ENCODE measurements around the gene UNC13C.

UNC13C gene

GRCh38 chr15:54046093-54046492, 67.9 kb downstream of the UNC13C start:
- no peak overlapping the region for H3K4me2 ChIP-seq (ENCODE audit: low read length)
- no peak overlapping the region for H3K27ac ChIP-seq (ENCODE audit: low read depth, low read length)
- no peaks in the 10 kb centered on the region for H3F3A ChIP-seq (ENCODE audit: control insufficient read depth, insufficient read depth)
- no peaks in the 10 kb centered on the region for H3K4me1 ChIP-seq (ENCODE audit: control insufficient read depth, low read length)
- H3K27me3 ChIP-seq (ENCODE audit: control insufficient read depth, low read length): no peaks in the 10 kb centered on the region
- H3K79me2 ChIP-seq (ENCODE audit: control insufficient read depth, low read length): no peaks in the 10 kb centered on the region
- TF ChIP-seq EZH2phosphoT487 (IDR thresholded peaks at IDR 0.05; ENCODE audit: borderline replicate concordance, low read length): no peak
- TF ChIP-seq, protein P1, sequence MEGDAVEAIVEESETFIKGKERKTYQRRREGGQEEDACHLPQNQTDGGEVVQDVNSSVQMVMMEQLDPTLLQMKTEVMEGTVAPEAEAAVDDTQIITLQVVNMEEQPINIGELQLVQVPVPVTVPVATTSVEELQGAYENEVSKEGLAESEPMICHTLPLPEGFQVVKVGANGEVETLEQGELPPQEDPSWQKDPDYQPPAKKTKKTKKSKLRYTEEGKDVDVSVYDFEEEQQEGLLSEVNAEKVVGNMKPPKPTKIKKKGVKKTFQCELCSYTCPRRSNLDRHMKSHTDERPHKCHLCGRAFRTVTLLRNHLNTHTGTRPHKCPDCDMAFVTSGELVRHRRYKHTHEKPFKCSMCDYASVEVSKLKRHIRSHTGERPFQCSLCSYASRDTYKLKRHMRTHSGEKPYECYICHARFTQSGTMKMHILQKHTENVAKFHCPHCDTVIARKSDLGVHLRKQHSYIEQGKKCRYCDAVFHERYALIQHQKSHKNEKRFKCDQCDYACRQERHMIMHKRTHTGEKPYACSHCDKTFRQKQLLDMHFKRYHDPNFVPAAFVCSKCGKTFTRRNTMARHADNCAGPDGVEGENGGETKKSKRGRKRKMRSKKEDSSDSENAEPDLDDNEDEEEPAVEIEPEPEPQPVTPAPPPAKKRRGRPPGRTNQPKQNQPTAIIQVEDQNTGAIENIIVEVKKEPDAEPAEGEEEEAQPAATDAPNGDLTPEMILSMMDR (IDR thresholded peaks at IDR 0.05; ENCODE audit: low read depth, low read length, poor library complexity, severe bottlenecking): no peak
- no peak overlapping the region for H3K4me3 ChIP-seq (ENCODE audit: low read length)
- H3K9me2 ChIP-seq (replicated peaks; ENCODE audit: control insufficient read depth, low read length): no peaks in the 10 kb centered on the region
- H3K9me3 ChIP-seq (ENCODE audit: control insufficient read depth, insufficient read depth, low read length): no peaks in the 10 kb centered on the region
- no peaks in the 10 kb centered on the region for H3K36me3 ChIP-seq (ENCODE audit: control insufficient read depth, low read length)
- H4K20me1 ChIP-seq (ENCODE audit: control insufficient read depth, insufficient read depth, low read depth, low read length): no peaks in the 10 kb centered on the region

- TF ChIP-seq, protein P1 (IDR thresholded peaks at IDR 0.05; ENCODE audit: low read depth, low read length, poor library complexity, severe bottlenecking): no peak
- TF ChIP-seq EZH2phosphoT487 (IDR thresholded peaks at IDR 0.05; ENCODE audit: borderline replicate concordance, low read length): no peak
- Histone ChIP-seq H3K79me2 (ENCODE audit: control insufficient read depth, low read length) (no peaks in the 10 kb centered on the region), H3F3A (ENCODE audit: control insufficient read depth, insufficient read depth) (no peaks in the 10 kb centered on the region), H3K4me1 (ENCODE audit: control insufficient read depth, low read length) (no peaks in the 10 kb centered on the region), H3K36me3 (ENCODE audit: control insufficient read depth, low read length) (no peaks in the 10 kb centered on the region), H4K20me1 (ENCODE audit: control insufficient read depth, insufficient read depth, low read depth, low read length) (no peaks in the 10 kb centered on the region), H3K27ac (ENCODE audit: low read depth, low read length) (no peak overlapping the region), H3K9me2 (replicated peaks; ENCODE audit: control insufficient read depth, low read length) (no peaks in the 10 kb centered on the region), H3K27me3 (ENCODE audit: control insufficient read depth, low read length) (no peaks in the 10 kb centered on the region), H3K9me3 (ENCODE audit: control insufficient read depth, insufficient read depth, low read length) (peaks cover 4% of the 10 kb centered on the region; the same call in 1 of the 2 replicates), H3K4me2 (ENCODE audit: low read length) (no peak overlapping the region), H3K4me3 (ENCODE audit: low read length) (no peak overlapping the region)
These were observed 86.1 kb downstream of the UNC13C start for GRCh38 chr15:54064365-54064764.

DNA sequence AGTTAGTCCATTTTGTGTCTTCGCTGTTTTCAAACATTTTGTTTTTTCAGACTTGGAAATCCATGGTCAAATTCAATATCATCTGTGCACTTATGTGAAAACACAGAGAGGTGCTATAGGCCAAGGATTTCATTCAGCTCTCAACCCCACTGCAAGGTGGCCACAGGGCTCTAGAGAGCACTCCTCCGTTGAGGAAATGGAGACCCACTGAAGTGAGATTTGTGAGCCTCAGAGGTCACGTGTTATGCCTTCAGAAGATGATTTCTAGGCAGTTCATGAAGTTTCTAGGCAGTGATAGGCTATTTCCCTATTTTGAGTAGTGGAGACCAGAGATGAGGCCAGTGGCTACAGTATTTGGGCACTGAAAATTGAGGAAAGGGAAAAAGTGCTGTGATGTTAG, 88.2 kb downstream of the UNC13C start:
- peaks cover 4% of the 10 kb centered on the region for H3K9me3 ChIP-seq (ENCODE audit: control insufficient read depth, insufficient read depth, low read length)
- no peaks in the 10 kb centered on the region for H3K27me3 ChIP-seq (ENCODE audit: control insufficient read depth, low read length)
- no peaks in the 10 kb centered on the region for H3F3A ChIP-seq (ENCODE audit: control insufficient read depth, insufficient read depth)
- no peaks in the 10 kb centered on the region for H4K20me1 ChIP-seq (ENCODE audit: control insufficient read depth, insufficient read depth, low read depth, low read length)
- H3K79me2 ChIP-seq (ENCODE audit: control insufficient read depth, low read length): no peaks in the 10 kb centered on the region
- no peaks in the 10 kb centered on the region for H3K4me1 ChIP-seq (ENCODE audit: control insufficient read depth, low read length)
- H3K36me3 ChIP-seq (ENCODE audit: control insufficient read depth, low read length): no peaks in the 10 kb centered on the region
- H3K9me2 ChIP-seq (replicated peaks; ENCODE audit: control insufficient read depth, low read length): no peaks in the 10 kb centered on the region
- no peak overlapping the region for H3K4me2 ChIP-seq (ENCODE audit: low read length)
- TF ChIP-seq, protein P1 (IDR thresholded peaks at IDR 0.05; ENCODE audit: low read depth, low read length, poor library complexity, severe bottlenecking): no peak
- no peak for TF ChIP-seq EZH2phosphoT487 (IDR thresholded peaks at IDR 0.05; ENCODE audit: borderline replicate concordance, low read length)
- H3K4me3 ChIP-seq (ENCODE audit: low read length): no peak overlapping the region
- H3K27ac ChIP-seq (ENCODE audit: low read depth, low read length): no peak overlapping the region
